Measurements from ENCODE around the gene AVPI1.
"Not testable (repeated sequence)": the region's sequence is repeated elsewhere in the genome, so short reads cannot be mapped to it uniquely, and the experiment has no call there.

AVPI1 gene

DNA sequence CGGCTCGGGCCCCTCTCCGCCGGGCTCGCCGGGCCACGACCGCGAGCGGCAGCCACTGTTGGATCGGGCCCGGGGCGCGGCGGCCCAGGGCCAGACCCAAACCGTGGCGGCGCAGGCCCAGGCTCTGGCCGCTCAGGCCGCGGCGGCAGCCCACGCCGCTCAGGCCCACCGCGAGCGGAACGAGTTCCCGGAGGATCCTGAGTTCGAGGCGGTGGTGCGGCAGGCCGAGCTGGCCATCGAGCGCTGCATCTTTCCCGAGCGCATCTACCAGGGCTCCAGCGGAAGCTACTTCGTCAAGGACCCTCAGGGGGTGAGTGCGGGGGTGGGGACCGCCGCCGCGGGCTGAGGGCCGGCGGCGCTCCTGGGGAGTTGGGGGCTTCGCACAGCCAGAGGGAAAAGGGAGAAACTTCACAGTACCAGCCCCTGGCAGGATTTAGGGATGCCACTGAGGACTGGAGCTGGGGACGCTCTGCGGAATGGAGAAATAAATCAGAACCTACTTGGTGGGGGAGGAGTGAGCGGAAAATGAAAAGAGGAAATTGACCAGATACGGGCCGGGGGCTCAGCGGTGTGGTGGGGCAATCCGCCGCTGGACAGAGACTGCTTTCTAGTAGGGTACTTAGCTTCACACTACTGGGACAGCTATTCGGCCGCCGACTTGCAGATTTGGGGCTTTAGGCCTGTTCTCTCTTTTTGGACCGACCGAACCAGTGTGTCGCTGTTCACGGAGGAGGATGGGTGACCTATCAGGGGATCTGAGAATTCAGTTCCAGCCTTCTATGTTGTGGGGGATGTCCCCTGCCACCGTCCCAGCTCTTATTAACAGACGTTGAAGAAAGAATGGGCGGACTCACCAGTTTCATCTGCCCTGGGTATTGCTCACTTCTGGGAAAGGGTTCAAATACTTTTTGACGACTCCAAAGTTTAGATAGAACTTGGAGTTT lies 45.9 kb downstream of the AVPI1 start:
- DNase-seq (ENCODE audit: low read depth) = no peak

DNA sequence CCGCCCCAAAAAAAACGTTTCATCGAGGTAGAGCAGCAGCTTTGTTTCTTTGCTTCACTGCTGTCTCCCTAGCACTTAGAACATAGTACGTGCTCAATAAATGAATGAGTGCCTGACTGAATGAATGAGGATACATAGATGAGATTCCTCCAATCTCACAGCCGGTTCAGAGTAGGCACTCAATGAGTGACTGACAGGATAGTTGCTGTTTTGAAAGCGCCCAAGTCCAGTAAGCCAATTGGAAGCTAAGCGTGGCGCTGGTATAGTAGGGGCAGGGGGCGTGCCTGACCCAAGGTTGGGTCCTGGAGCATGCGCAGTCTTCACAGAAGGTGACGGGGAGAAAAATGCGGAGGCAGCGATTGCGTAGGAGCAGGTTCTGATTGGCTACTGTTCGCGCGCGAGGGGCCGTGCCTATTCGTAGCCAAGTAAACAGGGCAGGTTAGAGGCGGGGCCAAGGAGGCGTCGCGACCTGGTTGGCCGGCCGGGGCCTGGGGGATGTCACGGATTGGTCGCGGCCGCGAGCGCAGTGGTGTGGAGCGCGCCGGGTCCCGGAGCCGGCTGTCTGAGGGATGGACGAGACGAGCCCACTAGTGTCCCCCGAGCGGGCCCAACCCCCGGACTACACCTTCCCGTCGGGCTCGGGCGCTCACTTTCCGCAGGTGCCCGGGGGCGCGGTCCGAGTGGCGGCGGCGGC lies 46.7 kb downstream of the AVPI1 start, which contains the start of gene PI4K2A:
Gene PI4K2A, plus strand, starts transcription at position 498 of the 694 bp plus-strand sequence. Its CDS starts 72 bp downstream, at position 570.
- peak; percentile 97 for DNase-seq (ENCODE audit: low read depth)

DNA sequence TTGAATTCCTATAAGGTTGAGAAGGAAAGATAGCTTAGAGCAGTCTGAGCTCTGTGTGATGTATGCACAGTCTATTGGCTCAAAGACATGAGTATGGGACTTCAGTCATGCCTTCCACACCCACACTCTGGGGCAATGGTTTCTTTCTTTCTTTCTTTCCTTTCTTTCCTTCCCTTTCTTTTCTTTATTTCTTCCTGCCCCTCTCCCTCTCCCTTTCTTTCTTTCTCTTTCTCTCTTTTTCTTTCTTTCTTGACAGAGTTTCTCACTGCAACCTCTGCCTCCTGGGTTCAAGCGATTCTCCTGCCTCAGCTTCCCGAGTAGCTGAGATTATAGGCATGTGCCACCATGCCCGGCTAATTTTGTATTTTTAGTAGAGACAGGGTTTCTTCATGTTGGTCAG lies 48.0 kb downstream of the AVPI1 start:
- DNase-seq (ENCODE audit: low read depth) = not testable (repeated sequence)

DNA sequence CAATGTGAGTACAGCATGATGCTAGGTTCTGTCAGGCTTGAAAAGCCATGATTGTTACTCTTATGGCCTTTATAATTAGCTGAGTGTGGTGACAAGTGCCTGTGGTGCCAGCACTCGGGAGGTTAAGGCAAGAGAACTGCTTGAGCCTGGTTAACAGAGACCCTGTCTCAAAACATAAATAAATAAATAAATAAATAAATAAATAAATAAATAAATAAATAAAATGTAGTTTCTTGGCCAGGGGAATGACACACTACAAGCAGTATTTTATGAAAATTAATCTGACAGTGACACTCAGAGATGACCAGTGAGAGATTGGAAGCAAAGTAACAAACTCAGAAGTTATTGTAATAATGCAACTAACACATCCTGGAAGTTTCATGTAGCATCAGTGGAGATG lies 51.5 kb downstream of the AVPI1 start:
- DNase-seq (ENCODE audit: low read depth) = no peak

DNA sequence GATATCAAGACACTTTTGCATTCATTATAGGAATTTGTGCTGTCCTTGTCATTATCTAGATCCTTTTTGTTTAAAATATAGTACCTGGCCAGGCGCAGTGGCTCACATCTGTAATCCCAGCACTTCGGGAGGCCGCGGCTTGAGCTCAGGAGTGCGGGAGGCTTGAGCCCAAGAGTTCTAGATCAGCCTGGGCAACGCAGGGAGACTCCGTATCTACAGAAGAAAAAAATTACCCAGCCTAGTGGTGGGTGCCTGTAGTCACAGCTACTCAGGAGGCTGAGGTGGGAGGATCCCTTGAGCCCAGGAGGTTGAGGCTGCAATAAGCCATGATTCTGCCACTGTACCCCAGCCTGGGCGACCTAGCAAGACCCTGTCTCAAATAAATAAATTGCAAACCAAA lies 53.1 kb downstream of the AVPI1 start:
- DNase-seq (ENCODE audit: low read depth) = no peak

DNA sequence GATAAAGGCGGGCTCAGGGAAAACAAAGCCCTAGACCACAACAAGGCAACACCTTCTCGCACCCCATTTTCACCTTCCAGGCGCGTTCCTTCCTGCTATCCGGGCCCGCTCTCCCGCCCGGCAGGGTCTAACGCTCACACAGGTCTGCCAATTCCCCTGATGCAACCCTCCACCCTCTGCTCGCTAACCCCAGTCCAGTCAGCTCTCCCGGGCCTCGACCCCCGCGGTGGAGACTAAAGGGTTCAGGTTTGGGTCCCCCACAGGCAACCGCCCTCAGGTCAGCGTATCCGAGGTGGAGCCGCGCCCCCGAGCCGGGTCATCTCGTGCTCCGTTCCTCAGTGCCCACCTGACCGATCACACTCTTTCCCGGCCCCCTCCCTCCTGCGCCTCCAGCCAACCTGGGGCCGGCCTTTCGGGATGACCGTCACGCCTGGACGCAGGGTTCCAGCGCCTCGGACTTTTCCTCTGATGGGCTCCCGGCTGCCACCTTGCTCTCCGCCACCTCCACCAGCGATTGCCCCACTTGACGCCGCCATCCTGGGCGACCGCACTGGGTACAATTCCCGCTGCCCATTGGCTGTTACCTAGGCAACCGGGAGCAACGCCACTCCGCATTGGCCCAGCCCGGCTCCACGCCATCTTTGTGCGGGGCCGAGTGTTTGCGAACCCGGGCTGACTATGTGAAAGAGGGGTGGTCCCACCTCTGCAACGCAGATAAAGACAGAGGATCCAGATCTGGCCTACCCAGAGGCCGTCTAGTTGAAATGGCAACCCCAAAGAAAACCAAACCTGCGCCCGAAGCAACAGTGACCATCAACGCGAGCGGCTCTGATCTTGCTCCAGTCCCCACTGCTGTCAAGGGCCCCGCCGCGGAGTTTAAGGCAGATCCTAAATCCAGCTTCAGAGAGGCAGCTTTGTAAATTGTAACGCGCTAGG lies 53.8 kb downstream of the AVPI1 start, which contains the start of gene MORN4:
Gene MORN4, minus strand, starts transcription at position 552 of the 936 bp plus-strand sequence. CDS start 13,847 bp downstream, outside the sequence.
- peak; percentile 88 for DNase-seq (ENCODE audit: low read depth)

DNA sequence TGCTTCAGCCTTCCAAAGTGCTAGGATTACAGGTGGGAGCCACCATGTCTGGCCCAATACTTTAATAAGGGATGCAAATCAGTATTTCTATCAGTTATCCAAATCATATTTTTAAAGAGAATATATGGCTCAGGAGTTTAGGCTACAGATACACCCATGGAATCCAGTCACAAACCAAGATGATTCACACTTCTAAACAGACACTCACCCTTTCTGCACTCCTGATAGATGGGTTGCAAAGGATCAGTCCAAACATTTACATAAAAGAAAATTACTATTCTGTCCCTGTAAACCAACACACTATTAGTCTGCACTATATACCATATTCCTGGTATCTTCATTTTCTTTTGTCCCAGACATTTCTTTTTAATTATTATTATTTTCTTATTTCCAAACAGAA lies 55.9 kb downstream of the AVPI1 start:
- DNase-seq (ENCODE audit: low read depth) = no peak

DNA sequence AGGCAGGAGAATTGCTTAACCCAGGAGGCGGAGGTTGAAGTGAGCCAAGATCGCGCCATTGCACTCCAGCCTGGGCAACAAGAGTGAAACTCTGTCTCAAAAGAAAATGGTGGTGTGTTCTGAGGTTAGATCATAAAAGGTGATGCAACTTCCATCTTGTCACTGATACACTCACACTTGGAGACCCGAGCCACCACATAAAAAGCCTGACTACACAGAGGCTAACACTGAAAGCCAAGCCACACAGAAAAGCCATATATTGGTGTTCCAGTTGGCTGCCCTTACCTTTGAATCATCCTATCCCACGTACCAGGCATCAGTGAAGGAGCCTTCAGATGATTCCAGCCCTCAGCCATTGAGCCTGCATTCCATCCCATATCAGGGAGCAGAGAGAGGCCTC lies 57.8 kb downstream of the AVPI1 start:
- DNase-seq (ENCODE audit: low read depth) = no peak

DNA sequence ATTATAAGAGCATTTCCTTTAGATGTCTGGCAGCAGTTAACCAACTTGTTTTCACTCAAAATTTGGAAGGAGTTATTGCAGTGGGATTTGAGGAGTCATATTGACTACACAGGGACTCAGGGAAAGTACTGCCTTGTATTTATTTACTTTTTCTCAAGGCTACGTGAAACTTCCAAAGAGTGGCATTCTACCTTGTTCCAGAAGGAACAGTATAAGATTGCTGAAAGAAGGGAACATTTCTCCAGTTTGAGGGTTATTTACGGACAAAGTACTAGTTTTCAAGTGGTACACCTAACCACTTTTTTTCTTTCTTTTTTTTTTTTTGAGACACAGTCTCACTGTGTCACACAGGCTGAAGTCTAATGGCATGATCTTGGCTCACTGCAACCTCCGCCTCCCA lies 58.8 kb downstream of the AVPI1 start:
- no peak for DNase-seq (ENCODE audit: low read depth)

DNA sequence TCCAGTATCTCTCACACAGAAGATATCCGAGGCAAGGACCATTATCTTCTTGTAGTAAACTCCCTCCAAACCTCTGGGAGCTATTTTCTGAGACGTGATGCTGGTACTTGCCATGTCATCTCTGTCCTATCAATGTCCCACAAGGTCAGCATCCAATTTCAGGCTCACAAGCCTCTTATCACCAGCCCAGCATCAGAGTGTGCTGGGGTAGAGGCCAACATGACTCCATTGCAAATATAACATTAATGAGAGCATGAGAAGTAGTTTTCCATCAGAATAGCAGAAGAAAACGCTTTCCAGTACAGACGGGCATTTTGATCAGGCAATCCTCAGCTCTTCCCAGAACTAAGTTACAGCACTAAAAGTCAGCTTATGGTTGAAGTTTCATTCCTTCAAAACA lies 59.3 kb downstream of the AVPI1 start:
- no peak for DNase-seq (ENCODE audit: low read depth)

All from T follicular helper cell (primary cell).